Pancreas (tissue), 10 donors: ENCODE measurements around the gene OARD1. TPM values are rescaled to one million over a fixed set of nuclear protein-coding genes. Genes with fewer than 3 reads are reported as not detected.

Experiments
- ATAC-seq, 4 donors: fragments of 200-7000 bp; cut with Tn5 transposase; one replicate each; pipeline versions ENCODE4 v1.8.0 to v1.9.1; 2020; ENCODE audit warnings: mild to moderate bottlenecking in 4 of 4, moderate library complexity in 4 of 4
- DNase-seq, 6 donors: peaks; one replicate each; pipeline ENCODE4 v3.0.0-alpha.2; 2020
- FAIRE-seq: peaks from 2 replicates; lab custom pipeline; 2012; peaks lifted over from hg19 to GRCh38; lab: Jason Lieb, UNC
- H3K27ac ChIP-seq, 4 donors: fragments of 200-600 bp; sonication (generic); 1 replicate in 3 of 4; 2 replicates in 1 of 4; pipeline versions ENCODE4 v1.5.0 to v1.8.0; 2020
- H3K27me3 ChIP-seq, 4 donors: fragments of 200-600 bp; one replicate each; pipeline ENCODE4 v1.8.0; 2021
- H3K36me3 ChIP-seq, 3 donors: fragments of 200-600 bp; sonication (generic) in 1 of 3; one replicate each; pipeline versions ENCODE4 v1.5.0 to v1.8.0; 2020 to 2021
- H3K4me1 ChIP-seq, 3 donors: fragments of 200-600 bp; one replicate each; pipeline ENCODE4 v1.8.0; 2021
- H3K4me3 ChIP-seq, 4 donors: fragments of 200-600 bp; sonication (generic) in 2 of 4; one replicate each; pipeline versions ENCODE4 v1.5.0 to v1.8.0; 2020 to 2021
- H3K9me3 ChIP-seq, 4 donors: fragments of 200-600 bp; one replicate each; pipeline ENCODE4 v1.8.0; 2021
- WGBS, 2 donors: extraction: QIAGEN DNeasy Blood & Tissue Kit; methylation state at CpG; one replicate each; pipeline ENCODE4 v1.1.7; 2013; 5-methylcytosine and 5-hydroxymethylcytosine counted together
- intact Hi-C, 3 donors: fragments of 100-400 bp; cut with DNase I; formaldehyde crosslinking; loops; one replicate each; pipeline versions ENCODE4 v1.11.1 to v1.14.2; 2022
- polyA plus RNA-seq, 2 donors: library from polyadenylated mRNA; stranded (reverse); fragments of 200-250 nt; gene quantifications; one replicate each; pipeline ENCODE4 v1.2.3, GENCODE V29; 2013
- total RNA-seq, 6 donors: library from RNA; stranded (reverse); fragmentation: NEBNext Ultra II Directional in 4 of 6; extraction: Animal tissue kit (Norgen Biotek cat#: 25700) in 4 of 6; gene quantifications; one replicate each; pipeline versions ENCODE4 v1.2.1 to v1.2.4, GENCODE V29; 2021 to 2023
- TF ChIP-seq, protein P1 (sequence below), 4 donors: fragments of 200-600 bp; sonication (generic) in 3 of 4; IDR thresholded peaks; one replicate each; pipeline versions ENCODE4 v1.5.0 to v1.8.0; 2021; ENCODE audit warnings: antibody characterized with exemption in 4 of 4
- donor health status: healthy with polysubstance abuse.
- donor health status: DM: no; HTN: no; CAD: no; lungs with moderate emphysema.
- donor health status: DM: no; HTN: no; CAD: no.
- donor health status: control.
- donor health status: control.
- donor health status: Bipolar disorder and iron deficiency.
- donor health status: DM: yes; HTN: yes; CAD: no.
- donor health status: DM: no; HTN: no; CAD: no.
- donor health status: DM: no; HTN: no; CAD: no.
- donor health status: DM: yes; HTN: yes; CAD: no.

Gene OARD1
- total and polyA plus RNA-seq, 8 donors: 16.0 to 30.9 (median 21.3) TPM

DNA sequence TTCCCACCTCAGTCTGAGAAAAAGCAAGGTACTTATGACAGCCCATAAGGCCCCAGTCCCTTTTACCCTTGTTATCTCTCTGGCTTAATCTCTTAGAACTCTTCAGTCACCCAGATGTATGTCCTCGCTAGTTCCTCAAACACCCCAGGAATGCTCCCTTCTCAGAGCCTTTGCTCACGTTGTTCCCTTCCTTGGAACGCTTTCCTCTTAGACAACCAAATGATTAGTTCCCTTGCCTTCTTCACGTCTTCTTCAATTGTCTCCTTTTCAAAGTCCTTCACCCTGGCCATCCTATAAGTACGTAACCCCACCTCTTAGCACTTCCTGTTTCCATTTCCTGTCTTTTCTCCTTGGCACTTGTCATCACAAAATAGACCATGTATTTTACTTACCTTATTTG, 20.3 kb downstream of the OARD1 start:
- H3K4me3 ChIP-seq: no peak overlapping the region
- no peaks in the 10 kb centered on the region for H3K36me3 ChIP-seq
- H3K9me3 ChIP-seq: no peaks in the 10 kb centered on the region
- FAIRE-seq: no peak
- WGBS, 2 donors: 81 to 82% methylated on average over 5 of the region's 5 CpGs
- H3K27ac ChIP-seq: peak overlapping the region in 2 of 4 donors; percentile 58 to 82
- TF ChIP-seq, protein P1, sequence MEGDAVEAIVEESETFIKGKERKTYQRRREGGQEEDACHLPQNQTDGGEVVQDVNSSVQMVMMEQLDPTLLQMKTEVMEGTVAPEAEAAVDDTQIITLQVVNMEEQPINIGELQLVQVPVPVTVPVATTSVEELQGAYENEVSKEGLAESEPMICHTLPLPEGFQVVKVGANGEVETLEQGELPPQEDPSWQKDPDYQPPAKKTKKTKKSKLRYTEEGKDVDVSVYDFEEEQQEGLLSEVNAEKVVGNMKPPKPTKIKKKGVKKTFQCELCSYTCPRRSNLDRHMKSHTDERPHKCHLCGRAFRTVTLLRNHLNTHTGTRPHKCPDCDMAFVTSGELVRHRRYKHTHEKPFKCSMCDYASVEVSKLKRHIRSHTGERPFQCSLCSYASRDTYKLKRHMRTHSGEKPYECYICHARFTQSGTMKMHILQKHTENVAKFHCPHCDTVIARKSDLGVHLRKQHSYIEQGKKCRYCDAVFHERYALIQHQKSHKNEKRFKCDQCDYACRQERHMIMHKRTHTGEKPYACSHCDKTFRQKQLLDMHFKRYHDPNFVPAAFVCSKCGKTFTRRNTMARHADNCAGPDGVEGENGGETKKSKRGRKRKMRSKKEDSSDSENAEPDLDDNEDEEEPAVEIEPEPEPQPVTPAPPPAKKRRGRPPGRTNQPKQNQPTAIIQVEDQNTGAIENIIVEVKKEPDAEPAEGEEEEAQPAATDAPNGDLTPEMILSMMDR (IDR thresholded peaks at IDR 0.05): no peak
- intact Hi-C loops: no loop called here
- peaks cover 18 to 41% (median 32%) of the 10 kb centered on the region in 3 donors for H3K4me1 ChIP-seq
- no peak for ATAC-seq
- no peaks in the 10 kb centered on the region for H3K27me3 ChIP-seq
- DNase-seq: no peak

DNA sequence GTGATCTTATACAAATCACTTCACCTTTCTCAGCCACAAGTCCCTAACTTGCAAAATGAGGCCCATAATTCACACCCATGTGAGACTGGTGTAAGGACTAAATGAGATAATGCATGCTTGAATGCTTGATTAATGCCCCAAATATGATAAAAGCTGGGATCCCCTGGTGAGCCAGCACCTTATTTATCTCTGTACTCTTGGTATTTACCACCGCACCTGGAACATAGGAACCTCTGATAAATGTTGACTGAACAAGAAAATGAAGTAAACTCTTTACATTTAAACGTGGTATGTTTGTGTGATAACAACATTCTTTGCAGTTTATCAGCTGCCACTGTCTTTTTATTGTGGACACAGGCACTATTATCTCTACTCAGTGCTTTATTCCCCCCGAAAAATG, 21.6 kb downstream of the OARD1 start:
- 15 to 17% methylated on average over 3 of the region's 3 CpGs for WGBS, 2 donors
- FAIRE-seq: no peak

DNA sequence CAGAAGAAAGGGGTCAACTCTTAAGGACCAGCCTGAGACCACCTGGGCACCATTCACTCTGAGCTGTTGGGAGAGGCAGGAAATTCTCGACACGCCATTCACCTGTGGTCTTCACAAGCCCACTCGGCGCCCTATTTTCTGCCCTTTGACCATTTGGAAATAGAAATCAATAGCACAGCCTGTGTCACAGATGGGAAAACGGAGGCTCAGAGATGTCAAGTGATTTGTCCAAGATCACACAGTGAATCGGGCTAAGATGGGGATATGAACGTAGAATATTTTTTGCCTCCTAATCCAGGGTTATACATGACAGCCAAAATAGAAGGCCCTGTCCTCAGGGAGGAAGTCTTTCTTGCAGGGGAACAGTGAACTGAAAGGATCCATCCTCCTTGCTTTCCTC, 22.2 kb downstream of the OARD1 start:
- Histone ChIP-seq H3K4me3 (no peak overlapping the region), H3K36me3 (no peaks in the 10 kb centered on the region), H3K4me1 (peaks cover 26 to 52% (median 50%) of the 10 kb centered on the region in 3 donors), H3K27me3 (no peaks in the 10 kb centered on the region), H3K27ac (peak overlapping the region in 1 of 4 donors; percentile 17), H3K9me3 (no peaks in the 10 kb centered on the region)
- FAIRE-seq: no peak
- TF ChIP-seq, protein P1 (IDR thresholded peaks at IDR 0.05): no peak
- intact Hi-C loops: no loop called here
- WGBS, 2 donors: 84 to 86% methylated on average over 7 of the region's 7 CpGs
- no peak for ATAC-seq
- no peak for DNase-seq

More for the DNA sequence above, 21.6 kb downstream of the OARD1 start:
- DNase-seq (no peak), ATAC-seq (no peak)
- intact Hi-C loops: no loop called here
- Histone ChIP-seq H3K4me1 (peaks cover 21 to 48% (median 46%) of the 10 kb centered on the region in 3 donors), H3K27ac (no peak overlapping the region), H3K9me3 (no peaks in the 10 kb centered on the region), H3K27me3 (no peaks in the 10 kb centered on the region), H3K4me3 (no peak overlapping the region), H3K36me3 (no peaks in the 10 kb centered on the region)
- TF ChIP-seq, protein P1 (IDR thresholded peaks at IDR 0.05): no peak

DNA sequence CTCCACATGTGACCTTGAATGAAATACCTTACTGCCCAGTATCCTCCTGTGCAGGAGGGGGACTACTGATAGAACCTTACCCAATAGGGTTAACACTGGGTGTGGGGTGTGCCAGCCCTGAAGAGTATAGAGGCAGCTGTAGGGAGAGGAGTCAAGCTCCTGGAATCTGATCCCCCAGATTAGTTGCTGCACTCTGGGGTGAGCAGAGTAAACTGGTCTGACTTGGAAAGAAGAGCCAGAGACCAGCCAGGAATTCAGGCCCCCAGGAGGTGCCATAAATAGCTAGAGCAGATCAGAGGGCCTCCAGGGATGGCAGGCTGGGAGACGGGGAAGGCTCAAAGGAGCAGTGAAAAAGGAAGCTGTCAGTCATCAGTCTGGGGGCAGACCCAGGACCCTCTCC, 22.6 kb downstream of the OARD1 start:
- no peaks in the 10 kb centered on the region for H3K36me3 ChIP-seq
- ATAC-seq (no peak), FAIRE-seq (no peak), DNase-seq (no peak)
- H3K27ac ChIP-seq: peak overlapping the region in 1 of 4 donors; percentile 17
- intact Hi-C loops: no loop called here
- no peaks in the 10 kb centered on the region for H3K9me3 ChIP-seq
- 57 to 92% methylated on average over 1 of the region's 1 CpG for WGBS, 2 donors
- TF ChIP-seq, protein P1 (IDR thresholded peaks at IDR 0.05): no peak
- no peak overlapping the region for H3K4me3 ChIP-seq
- no peaks in the 10 kb centered on the region for H3K27me3 ChIP-seq
- peaks cover 26 to 50% (median 48%) of the 10 kb centered on the region in 3 donors for H3K4me1 ChIP-seq
